Measurements from ENCODE around the gene OLFML2A.
"Not testable (repeated sequence)": the region's sequence is repeated elsewhere in the genome, so short reads cannot be mapped to it uniquely, and the experiment has no call there.

The OLFML2A gene

DNA sequence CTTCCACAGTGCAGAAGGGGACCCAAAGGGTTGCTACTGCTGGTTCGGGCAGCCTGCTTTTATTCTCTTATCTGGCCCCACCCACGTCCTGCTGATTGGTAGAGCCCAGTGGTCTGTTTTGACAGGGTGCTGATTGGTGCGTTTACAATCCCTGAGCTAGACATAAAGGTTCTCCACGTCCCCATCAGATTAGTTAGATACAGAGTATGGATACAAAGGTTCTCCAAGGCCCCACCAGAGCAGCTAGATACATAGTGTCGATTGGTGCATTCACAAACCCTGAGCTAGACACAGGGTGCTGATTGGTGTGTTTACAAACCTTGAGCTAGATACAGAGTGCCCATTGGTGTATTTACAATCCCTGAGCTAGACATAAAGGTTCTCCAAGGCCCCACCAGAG, 61.2 kb downstream of the OLFML2A start:
- H3K4me1 ChIP-seq (ENCODE audit: control insufficient read depth, insufficient read depth, low read length); H3K9me3 ChIP-seq (ENCODE audit: control insufficient read depth, insufficient read depth, low read depth, low read length); H3K27ac ChIP-seq (ENCODE audit: extremely low read depth, low read depth, low read length); H3K4me3 ChIP-seq (ENCODE audit: low read depth, low read length); H3K36me3 ChIP-seq (ENCODE audit: control insufficient read depth in 2 of 2, insufficient read depth in 1 of 2, low read length in 2 of 2): not testable (repeated sequence)
- CTCF ChIA-PET, result interaction anchor here (0.6 to 31.1 kb wide), 5 partner anchors 11 to 191 kb away, joined by 4 to 1257 read pairs (median 5); partner anchors contain the start of genes NR6A1, OLFML2A and WDR38
- POLR2A ChIA-PET, result interaction anchor here (1.1 kb wide), 1 partner anchor 15 kb away, joined by 3 read pairs; the partner anchor contains the start of gene WDR38

DNA sequence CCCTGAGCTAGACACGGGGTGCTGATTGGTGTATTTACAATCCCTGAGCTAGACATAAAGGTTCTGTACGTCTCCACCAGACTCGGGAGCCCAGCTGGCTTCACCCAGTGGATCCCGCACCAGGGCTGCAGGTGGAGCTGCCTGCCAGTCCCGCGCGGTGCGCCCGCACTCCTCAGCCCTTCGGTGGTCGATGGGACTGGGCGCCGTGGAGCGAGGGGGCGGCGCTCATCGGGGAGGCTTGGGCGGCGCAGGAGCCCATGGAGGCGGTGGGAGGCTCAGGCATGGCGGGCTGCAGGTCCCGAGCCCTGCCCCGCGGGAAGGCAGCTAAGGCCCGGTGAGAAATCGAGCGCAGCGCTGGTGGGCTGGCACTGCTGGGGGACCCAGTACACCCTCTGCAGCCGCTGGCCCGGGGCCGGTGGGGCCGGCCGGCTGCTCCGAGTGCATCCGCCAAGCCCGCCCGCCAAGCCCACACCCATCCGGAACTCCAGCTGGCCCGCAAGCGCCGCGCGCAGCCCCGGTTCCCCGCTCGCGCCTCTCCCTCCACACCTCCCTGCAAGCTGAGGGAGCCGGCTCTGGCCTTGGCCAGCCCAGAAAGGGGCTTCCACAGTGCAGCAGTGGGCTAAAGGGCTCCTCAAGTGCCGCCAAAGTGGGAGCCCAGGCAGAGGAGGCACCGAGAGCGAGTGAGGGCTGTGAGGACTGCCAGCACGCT, 61.8 kb downstream of the OLFML2A start:
- H3K9me3 ChIP-seq (ENCODE audit: control insufficient read depth, insufficient read depth, low read depth, low read length); H3K36me3 ChIP-seq (ENCODE audit: control insufficient read depth in 2 of 2, insufficient read depth in 1 of 2, low read length in 2 of 2); H3K27ac ChIP-seq (ENCODE audit: extremely low read depth, low read depth, low read length); H3K4me3 ChIP-seq (ENCODE audit: low read depth, low read length); H3K4me1 ChIP-seq (ENCODE audit: control insufficient read depth, insufficient read depth, low read length): not testable (repeated sequence)
- POLR2A ChIA-PET, result interaction anchor here (1.1 kb wide), 1 partner anchor 15 kb away, joined by 3 read pairs; the partner anchor contains the start of gene WDR38
- CTCF ChIA-PET, result interaction anchor here (0.6 to 31.1 kb wide), 8 partner anchors 9 to 190 kb away, joined by 4 to 1257 read pairs (median 10); partner anchors contain the start of genes NR6A1, OLFML2A and WDR38

DNA sequence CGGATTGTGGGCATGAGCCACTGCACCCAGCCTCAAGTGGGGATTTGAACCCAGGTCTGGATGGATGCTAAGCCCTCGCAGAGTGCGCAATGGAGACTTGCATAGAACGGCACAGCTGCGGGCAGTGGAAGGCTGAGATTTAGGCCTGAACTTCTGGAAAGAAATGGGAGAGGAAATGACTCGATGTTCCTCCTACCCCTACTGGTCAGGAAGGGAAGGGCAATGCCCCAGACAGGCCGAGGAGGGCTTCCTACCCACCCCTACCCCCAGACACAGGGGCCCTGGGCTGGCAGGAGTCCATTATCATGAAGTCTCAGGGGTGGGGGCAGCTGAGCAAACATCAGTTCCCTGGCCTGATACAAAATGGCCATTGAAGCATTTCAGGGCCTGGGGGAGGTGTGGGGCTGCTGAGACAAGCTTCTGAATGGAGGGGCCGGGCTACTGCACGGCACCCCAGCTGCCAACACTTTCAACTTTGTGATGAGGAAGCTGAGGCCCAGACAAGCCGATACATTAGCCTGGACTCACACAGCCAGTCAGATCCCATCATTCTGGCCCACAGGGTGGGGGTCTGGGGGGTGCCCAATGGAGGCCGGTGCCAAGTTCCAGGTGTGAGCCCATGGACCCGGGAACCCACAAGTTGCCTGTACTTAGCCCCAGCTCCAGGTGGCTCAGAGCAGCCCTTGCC, 62.8 kb downstream of the OLFML2A start:
- TF ChIP-seq ZNF48 (tag by site-specific recombination; IDR thresholded peaks at IDR 0.05), result no peak
- TF ChIP-seq ZNF426 (tag by site-specific recombination; IDR thresholded peaks at IDR 0.05), result no peak
- no peak for TF ChIP-seq SP3 (tag by site-specific recombination; IDR thresholded peaks at IDR 0.05)
- TF ChIP-seq, protein P1, sequence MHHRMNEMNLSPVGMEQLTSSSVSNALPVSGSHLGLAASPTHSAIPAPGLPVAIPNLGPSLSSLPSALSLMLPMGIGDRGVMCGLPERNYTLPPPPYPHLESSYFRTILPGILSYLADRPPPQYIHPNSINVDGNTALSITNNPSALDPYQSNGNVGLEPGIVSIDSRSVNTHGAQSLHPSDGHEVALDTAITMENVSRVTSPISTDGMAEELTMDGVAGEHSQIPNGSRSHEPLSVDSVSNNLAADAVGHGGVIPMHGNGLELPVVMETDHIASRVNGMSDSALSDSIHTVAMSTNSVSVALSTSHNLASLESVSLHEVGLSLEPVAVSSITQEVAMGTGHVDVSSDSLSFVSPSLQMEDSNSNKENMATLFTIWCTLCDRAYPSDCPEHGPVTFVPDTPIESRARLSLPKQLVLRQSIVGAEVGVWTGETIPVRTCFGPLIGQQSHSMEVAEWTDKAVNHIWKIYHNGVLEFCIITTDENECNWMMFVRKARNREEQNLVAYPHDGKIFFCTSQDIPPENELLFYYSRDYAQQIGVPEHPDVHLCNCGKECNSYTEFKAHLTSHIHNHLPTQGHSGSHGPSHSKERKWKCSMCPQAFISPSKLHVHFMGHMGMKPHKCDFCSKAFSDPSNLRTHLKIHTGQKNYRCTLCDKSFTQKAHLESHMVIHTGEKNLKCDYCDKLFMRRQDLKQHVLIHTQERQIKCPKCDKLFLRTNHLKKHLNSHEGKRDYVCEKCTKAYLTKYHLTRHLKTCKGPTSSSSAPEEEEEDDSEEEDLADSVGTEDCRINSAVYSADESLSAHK (tag by site-specific recombination; IDR thresholded peaks at IDR 0.05), result no peak
- no peak for TF ChIP-seq ZNF555 (tag by site-specific recombination; conservative IDR thresholded peaks at IDR 0.05)
- TF ChIP-seq ZFP69B (tag by site-specific recombination; IDR thresholded peaks at IDR 0.05), result no peak
- no peak for TF ChIP-seq KLF8 (tag by site-specific recombination; IDR thresholded peaks at IDR 0.05)
- no peak for TF ChIP-seq ZNF155 (tag by site-specific recombination; IDR thresholded peaks at IDR 0.05)
- TF ChIP-seq ZNF394 (tag by site-specific recombination; IDR thresholded peaks at IDR 0.05; ENCODE audit: borderline replicate concordance), result no peak
- no peak for TF ChIP-seq ZNF16 (tag by site-specific recombination; IDR thresholded peaks at IDR 0.05; ENCODE audit: low read depth)
- TF ChIP-seq OSR2 (tag by site-specific recombination; IDR thresholded peaks at IDR 0.05), result no peak
- no peak for TF ChIP-seq ZNF510 (tag by site-specific recombination; IDR thresholded peaks at IDR 0.05; ENCODE audit: insufficient replicate concordance)
- no peak for TF ChIP-seq ZNF221 (tag by site-specific recombination; IDR thresholded peaks at IDR 0.05; ENCODE audit: borderline replicate concordance)
- TF ChIP-seq ZNF391 (tag by site-specific recombination; IDR thresholded peaks at IDR 0.05; ENCODE audit: borderline replicate concordance, low read depth), result no peak
- TF ChIP-seq ZNF214 (tag by site-specific recombination; IDR thresholded peaks at IDR 0.05; ENCODE audit: borderline replicate concordance), result no peak
- no peak for TF ChIP-seq ZNF837 (tag by site-specific recombination; IDR thresholded peaks at IDR 0.05)
- no peak for TF ChIP-seq ZNF302 (tag by site-specific recombination; IDR thresholded peaks at IDR 0.05; ENCODE audit: low read depth)
- TF ChIP-seq ZNF624 (tag by site-specific recombination; IDR thresholded peaks at IDR 0.05), result no peak
- TF ChIP-seq ZFP3 (tag by site-specific recombination; IDR thresholded peaks at IDR 0.05; ENCODE audit: low read depth), result no peak
- TF ChIP-seq KLF9 (tag by site-specific recombination; IDR thresholded peaks at IDR 0.05; ENCODE audit: low read depth), result no peak
- ChIA-PET CTCF (interaction anchor here (0.6 to 31.1 kb wide), 20 partner anchors 8 to 530 kb away, joined by 3 to 1257 read pairs (median 10); partner anchors contain the start of genes NR6A1, OLFML2A and WDR38), POLR2A (interaction anchor here (0.8 to 1.7 kb wide), 4 partner anchors 13 to 29 kb away, joined by 3 to 6 read pairs (median 4); partner anchors contain the start of genes ARPC5L and RPL35)
- Histone ChIP-seq H3K9me3 (ENCODE audit: control insufficient read depth, insufficient read depth, low read depth, low read length) (no peaks in the 10 kb centered on the region), H3K36me3 (ENCODE audit: control insufficient read depth in 2 of 2, insufficient read depth in 1 of 2, low read length in 2 of 2) (no peaks in the 10 kb centered on the region), H3K4me3 (ENCODE audit: low read depth, low read length) (no peak overlapping the region), H3K4me1 (ENCODE audit: control insufficient read depth, insufficient read depth, low read length) (peaks cover 3% of the 10 kb centered on the region; the same call in 1 of the 2 replicates), H3K27ac (ENCODE audit: extremely low read depth, low read depth, low read length) (no peak overlapping the region)

All from HEK293 (cell line).